ENCODE data around the gene CHAT. TPM values are rescaled to one million over a fixed set of nuclear protein-coding genes. Genes with fewer than 3 reads are reported as not detected.

The CHAT gene
- total RNA-seq, 1 experiment from 2014 or later: not detected

GRCh38 chr10:49700997-49701396 lies 87.2 kb downstream of the CHAT start:
- H3K4me2 ChIP-seq (ENCODE audit: low read length): no peak overlapping the region
- H3K79me2 ChIP-seq (ENCODE audit: insufficient read depth, low read length): no peaks in the 10 kb centered on the region
- H3K36me3 ChIP-seq (ENCODE audit: control insufficient read depth in 1 of 2, insufficient read depth in 2 of 2, low read length in 2 of 2): no peaks in the 10 kb centered on the region
- H3K4me3 ChIP-seq (replicated peaks in 1 of 2; ENCODE audit: low read depth in 1 of 2, low read length in 2 of 2): no peak overlapping the region
- TF ChIP-seq CTCF (IDR thresholded peaks at IDR 0.05 in 2 of 3, conservative IDR thresholded peaks at IDR 0.05 in 1 of 3; ENCODE audit: borderline replicate concordance in 1 of 3, insufficient read depth in 1 of 3, low read depth in 2 of 3, low read length in 2 of 3) (peak in 2 of 3 experiments; percentile 9 to 33; a peak in 3 of 6 replicates), RAD21 (IDR thresholded peaks at IDR 0.05; ENCODE audit: low read depth) (peak; percentile 47; the same call in 1 of the 2 replicates), POLR2A (IDR thresholded peaks at IDR 0.05; ENCODE audit: borderline replicate concordance, extremely low read depth, insufficient read depth, insufficient read length) (no peak), EZH2phosphoT487 (IDR thresholded peaks at IDR 0.05; ENCODE audit: borderline replicate concordance) (no peak), JUND (IDR thresholded peaks at IDR 0.05) (no peak), SRF (IDR thresholded peaks at IDR 0.05; ENCODE audit: low read depth) (no peak), TCF7L2 (IDR thresholded peaks at IDR 0.05; ENCODE audit: borderline replicate concordance, extremely low read depth, insufficient read depth, insufficient read length) (no peak), POLR2AphosphoS5 (IDR thresholded peaks at IDR 0.05; ENCODE audit: low read depth, low read length) (no peak)
- H3K9me3 ChIP-seq (ENCODE audit: control insufficient read depth in 1 of 2, insufficient read depth in 1 of 2, low read depth in 1 of 2, low read length in 2 of 2): no peaks in the 10 kb centered on the region
- POLR2A ChIA-PET: no interaction called here
- peaks cover 9% of the 10 kb centered on the region; the same call in 1 of the 2 replicates for H3K27me3 ChIP-seq (ENCODE audit: insufficient read depth, low read length)
- ATAC-seq (peak; percentile 80), DNase-seq (ENCODE audit: low read depth, low spot score) (peak; percentile 7)
- RAD21 ChIA-PET (ENCODE audit: low non-redundant PET in 1 of 2, low total read pairs in 2 of 2, uncharacterized antibody in 2 of 2, unreplicated experiment in 2 of 2): no interaction called here
- H3K4me1 ChIP-seq (ENCODE audit: control insufficient read depth in 1 of 2, insufficient read depth in 2 of 2, low read length in 2 of 2): no peaks in the 10 kb centered on the region
- intact Hi-C loops (cut with micrococcal nuclease): no loop called here
- no peak overlapping the region for H3K27ac ChIP-seq (ENCODE audit: low read depth, low read length)
- H2AFZ ChIP-seq (ENCODE audit: low read depth, low read length, poor library complexity, severe bottlenecking): no peak overlapping the region
- H3K9me2 ChIP-seq (ENCODE audit: insufficient read depth): no peaks in the 10 kb centered on the region
- no peak overlapping the region for H3K9ac ChIP-seq (ENCODE audit: low read length)
- no peaks in the 10 kb centered on the region for H4K20me1 ChIP-seq (ENCODE audit: insufficient read depth)
- no TSS peak for BruUV-seq (replicated peaks)
- CTCF ChIA-PET: no interaction called here

- Histone ChIP-seq H3K4me3 (replicated peaks in 1 of 2; ENCODE audit: low read depth in 1 of 2, low read length in 2 of 2) (no peak overlapping the region), H3K9me3 (ENCODE audit: control insufficient read depth in 1 of 2, insufficient read depth in 1 of 2, low read depth in 1 of 2, low read length in 2 of 2) (no peaks in the 10 kb centered on the region), H3K79me2 (ENCODE audit: insufficient read depth, low read length) (no peaks in the 10 kb centered on the region), H3K9ac (ENCODE audit: low read length) (no peak overlapping the region), H3K36me3 (ENCODE audit: control insufficient read depth in 1 of 2, insufficient read depth in 2 of 2, low read length in 2 of 2) (no peaks in the 10 kb centered on the region), H4K20me1 (ENCODE audit: insufficient read depth) (no peaks in the 10 kb centered on the region), H3K27ac (ENCODE audit: low read depth, low read length) (no peak overlapping the region), H3K4me2 (ENCODE audit: low read length) (no peak overlapping the region), H3K4me1 (ENCODE audit: control insufficient read depth in 1 of 2, insufficient read depth in 2 of 2, low read length in 2 of 2) (no peaks in the 10 kb centered on the region), H2AFZ (ENCODE audit: low read depth, low read length, poor library complexity, severe bottlenecking) (no peak overlapping the region), H3K9me2 (ENCODE audit: insufficient read depth) (no peaks in the 10 kb centered on the region), H3K27me3 (ENCODE audit: insufficient read depth, low read length) (peaks cover 16% of the 10 kb centered on the region; the same call in 1 of the 2 replicates)
- BruUV-seq (replicated peaks): no TSS peak
- DNase-seq (ENCODE audit: low read depth, low spot score) (no peak), ATAC-seq (no peak)
- RAD21 ChIA-PET (ENCODE audit: low non-redundant PET in 1 of 2, low total read pairs in 2 of 2, uncharacterized antibody in 2 of 2, unreplicated experiment in 2 of 2): no interaction called here
- POLR2A ChIA-PET: no interaction called here
- CTCF ChIA-PET: no interaction called here
- intact Hi-C loops (cut with micrococcal nuclease): no loop called here
- no peak for TF ChIP-seq SIN3A (IDR thresholded peaks at IDR 0.05; ENCODE audit: low read depth)
- TF ChIP-seq ATF3 (IDR thresholded peaks at IDR 0.05): no peak
- no peak for TF ChIP-seq RAD21 (IDR thresholded peaks at IDR 0.05; ENCODE audit: low read depth)
- TF ChIP-seq CBX3 (IDR thresholded peaks at IDR 0.05; ENCODE audit: low read depth): no peak
- TF ChIP-seq POLR2A (IDR thresholded peaks at IDR 0.05; ENCODE audit: borderline replicate concordance, extremely low read depth, insufficient read depth, insufficient read length): no peak
- TF ChIP-seq SP1 (IDR thresholded peaks at IDR 0.05; ENCODE audit: low read depth): no peak
- no peak for TF ChIP-seq JUND (IDR thresholded peaks at IDR 0.05)
- no peak for TF ChIP-seq ZFX (IDR thresholded peaks at IDR 0.05)
- TF ChIP-seq, protein P1, sequence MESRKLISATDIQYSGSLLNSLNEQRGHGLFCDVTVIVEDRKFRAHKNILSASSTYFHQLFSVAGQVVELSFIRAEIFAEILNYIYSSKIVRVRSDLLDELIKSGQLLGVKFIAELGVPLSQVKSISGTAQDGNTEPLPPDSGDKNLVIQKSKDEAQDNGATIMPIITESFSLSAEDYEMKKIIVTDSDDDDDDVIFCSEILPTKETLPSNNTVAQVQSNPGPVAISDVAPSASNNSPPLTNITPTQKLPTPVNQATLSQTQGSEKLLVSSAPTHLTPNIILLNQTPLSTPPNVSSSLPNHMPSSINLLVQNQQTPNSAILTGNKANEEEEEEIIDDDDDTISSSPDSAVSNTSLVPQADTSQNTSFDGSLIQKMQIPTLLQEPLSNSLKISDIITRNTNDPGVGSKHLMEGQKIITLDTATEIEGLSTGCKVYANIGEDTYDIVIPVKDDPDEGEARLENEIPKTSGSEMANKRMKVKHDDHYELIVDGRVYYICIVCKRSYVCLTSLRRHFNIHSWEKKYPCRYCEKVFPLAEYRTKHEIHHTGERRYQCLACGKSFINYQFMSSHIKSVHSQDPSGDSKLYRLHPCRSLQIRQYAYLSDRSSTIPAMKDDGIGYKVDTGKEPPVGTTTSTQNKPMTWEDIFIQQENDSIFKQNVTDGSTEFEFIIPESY (IDR thresholded peaks at IDR 0.05; ENCODE audit: extremely low read depth, insufficient replicate concordance, low read length): no peak
- TF ChIP-seq ZNF274 (IDR thresholded peaks at IDR 0.05; ENCODE audit: low read depth, low read length): no peak
Measured at GRCh38 chr10:49707585-49707984, 93.7 kb downstream of the CHAT start.

All from HCT116 (cell line).